Measurements from ENCODE around the gene JAG2.

DNA sequence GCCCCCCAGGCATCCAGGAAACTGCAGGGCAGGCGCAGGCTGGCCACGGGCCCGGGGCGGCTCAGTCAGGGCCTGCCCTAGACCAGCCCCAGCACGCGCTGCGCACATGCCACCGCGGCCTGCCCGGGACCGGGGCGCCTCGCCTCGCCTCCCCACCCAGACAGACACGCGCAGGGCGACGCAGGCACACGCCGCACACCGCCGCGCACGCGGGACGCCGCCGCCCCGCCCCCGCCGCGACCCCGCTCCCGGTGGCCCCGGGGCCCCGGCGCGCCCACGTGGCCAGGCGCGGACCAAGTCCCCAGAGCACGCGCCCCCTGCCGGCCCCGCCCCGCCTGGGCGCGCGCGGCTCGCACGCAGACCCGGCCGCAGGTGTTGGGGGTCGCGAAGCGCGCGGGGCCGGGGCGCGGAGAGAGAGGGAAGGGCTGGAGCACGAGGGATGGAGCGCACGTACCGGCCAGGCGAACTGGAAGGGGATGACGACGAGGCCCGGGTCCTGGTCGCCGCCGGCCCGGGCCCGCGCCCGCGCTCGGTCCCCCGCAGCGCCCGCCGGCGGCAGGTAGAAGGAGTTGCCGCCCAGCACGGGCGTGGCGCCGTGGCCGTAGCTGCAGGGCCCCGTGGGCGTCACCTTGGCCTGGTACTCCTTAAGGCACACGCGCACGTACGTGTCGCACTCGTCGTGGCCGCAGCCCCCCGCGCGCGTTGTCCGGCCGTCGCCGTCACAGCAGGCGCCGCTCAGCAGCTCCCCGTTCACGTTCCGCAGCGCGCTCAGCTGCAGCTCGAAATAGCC is 1.1 kb downstream of the JAG2 start:
- TF ChIP-seq EP300 (IDR thresholded peaks at IDR 0.05), result no peak
- TF ChIP-seq, protein P1, sequence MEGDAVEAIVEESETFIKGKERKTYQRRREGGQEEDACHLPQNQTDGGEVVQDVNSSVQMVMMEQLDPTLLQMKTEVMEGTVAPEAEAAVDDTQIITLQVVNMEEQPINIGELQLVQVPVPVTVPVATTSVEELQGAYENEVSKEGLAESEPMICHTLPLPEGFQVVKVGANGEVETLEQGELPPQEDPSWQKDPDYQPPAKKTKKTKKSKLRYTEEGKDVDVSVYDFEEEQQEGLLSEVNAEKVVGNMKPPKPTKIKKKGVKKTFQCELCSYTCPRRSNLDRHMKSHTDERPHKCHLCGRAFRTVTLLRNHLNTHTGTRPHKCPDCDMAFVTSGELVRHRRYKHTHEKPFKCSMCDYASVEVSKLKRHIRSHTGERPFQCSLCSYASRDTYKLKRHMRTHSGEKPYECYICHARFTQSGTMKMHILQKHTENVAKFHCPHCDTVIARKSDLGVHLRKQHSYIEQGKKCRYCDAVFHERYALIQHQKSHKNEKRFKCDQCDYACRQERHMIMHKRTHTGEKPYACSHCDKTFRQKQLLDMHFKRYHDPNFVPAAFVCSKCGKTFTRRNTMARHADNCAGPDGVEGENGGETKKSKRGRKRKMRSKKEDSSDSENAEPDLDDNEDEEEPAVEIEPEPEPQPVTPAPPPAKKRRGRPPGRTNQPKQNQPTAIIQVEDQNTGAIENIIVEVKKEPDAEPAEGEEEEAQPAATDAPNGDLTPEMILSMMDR (IDR thresholded peaks at IDR 0.05), result peak in 1 of 2 donors; percentile 24
- no peak for TF ChIP-seq POLR2A (IDR thresholded peaks at IDR 0.05)

Measured in suprapubic skin (tissue), 3 donors.